Activated T-cell treated with anti-CD3 and anti-CD28 coated beads, Interleukin-2, amount 50 U/mL, for 72 hours (primary cell): ENCODE measurements around the gene TMEM156. TPM values are rescaled to one million over a fixed set of nuclear protein-coding genes. Genes with fewer than 3 reads are reported as not detected.
"Not testable (repeated sequence)": the region's sequence is repeated elsewhere in the genome, so short reads cannot be mapped to it uniquely, and the experiment has no call there.

Source experiments
- ATAC-seq, 2 donors: fragments of 150-1000 bp; cut with Tn5 transposase; replicated peaks in 1 of 2; 2 replicates each; pipeline ENCODE4 v1.10.0; 2021; ENCODE audit warnings: moderate library complexity in 2 of 2, mild to moderate bottlenecking in 1 of 2
- DNase-seq, 2 donors: peaks; one replicate each; pipeline ENCODE4 v3.0.0; 2021 to 2022; ENCODE audit warnings: mixed read lengths in 1 of 2
- H3K27ac Mint-ChIP-seq: one replicate; pipeline ENCODE4 v1.8.0; 2022; ENCODE audit warnings: mild to moderate bottlenecking, moderate library complexity, mixed read lengths
- H3K27me3 Mint-ChIP-seq: one replicate; pipeline ENCODE4 v1.8.0; 2022; ENCODE audit warnings: low read depth, mixed read lengths
- H3K36me3 Mint-ChIP-seq, 2 donors: one replicate each; pipeline ENCODE4 v1.8.0; 2022; ENCODE audit warnings: mixed read lengths in 2 of 2, mild to moderate bottlenecking in 1 of 2; ENCODE audit not compliant: insufficient read depth in 2 of 2
- H3K4me1 Mint-ChIP-seq: one replicate; pipeline ENCODE4 v1.8.0; 2022; ENCODE audit warnings: low read depth, mixed read lengths
- H3K4me3 Mint-ChIP-seq, 2 donors: one replicate each; pipeline ENCODE4 v1.8.0; 2022; ENCODE audit warnings: mild to moderate bottlenecking in 2 of 2, mixed read lengths in 2 of 2, moderate library complexity in 2 of 2
- H3K9me3 Mint-ChIP-seq, 2 donors: one replicate each; pipeline ENCODE4 v1.8.0; 2022; ENCODE audit warnings: mixed read lengths in 2 of 2
- total RNA-seq, 2 donors: library from RNA; stranded (reverse); gene quantifications; one replicate each; pipeline ENCODE4 v1.2.3, GENCODE V29; 2022

Gene TMEM156
- total RNA-seq, 2 donors from 2014 or later, result 37.2 to 56.8 TPM

GRCh38 chr4:39014028-39014427, 18.2 kb downstream of the TMEM156 start:
- Mint-ChIP-seq H3K27ac (no peak overlapping the region), H3K9me3 (peaks cover 9 to 10% of the 10 kb centered on the region in 2 donors), H3K36me3 (peaks cover 18 to 38% of the 10 kb centered on the region in 2 donors), H3K4me3 (no peak overlapping the region), H3K4me1 (peaks cover 27% of the 10 kb centered on the region), H3K27me3 (no peaks in the 10 kb centered on the region)
- ATAC-seq, result no peak
- no peak for DNase-seq

GRCh38 chr4:39004758-39005157, 27.5 kb downstream of the TMEM156 start:
- Mint-ChIP-seq H3K36me3 (peaks cover 13 to 29% of the 10 kb centered on the region in 2 donors), H3K4me1 (peaks cover 25% of the 10 kb centered on the region), H3K4me3 (no peak overlapping the region), H3K9me3 (peaks cover under 1 to 3% of the 10 kb centered on the region in 2 donors), H3K27me3 (no peaks in the 10 kb centered on the region), H3K27ac (peak overlapping the region; percentile 22)
- no peak for DNase-seq
- ATAC-seq, result no peak

GRCh38 chr4:39002058-39002457, 30.2 kb downstream of the TMEM156 start:
- Mint-ChIP-seq H3K4me1 (peaks cover 13% of the 10 kb centered on the region), H3K36me3 (peaks cover 19 to 37% of the 10 kb centered on the region in 2 donors)
- H3K4me3 Mint-ChIP-seq, DNase-seq, H3K27me3 Mint-ChIP-seq, ATAC-seq, H3K27ac Mint-ChIP-seq, H3K9me3 Mint-ChIP-seq: not testable (repeated sequence)

GRCh38 chr4:38995660-38996005, 36.6 kb downstream of the TMEM156 start:
- Mint-ChIP-seq H3K27me3 (no peaks in the 10 kb centered on the region), H3K4me1 (peaks cover 15% of the 10 kb centered on the region), H3K9me3 (peaks cover 4% of the 10 kb centered on the region in 2 donors), H3K36me3 (peaks cover 11 to 51% of the 10 kb centered on the region in 2 donors), H3K27ac (no peak overlapping the region), H3K4me3 (no peak overlapping the region)
- DNase-seq (no peak), ATAC-seq (no peak)

- Mint-ChIP-seq H3K27ac (no peak overlapping the region), H3K9me3 (no peaks in the 10 kb centered on the region), H3K4me3 (no peak overlapping the region), H3K4me1 (peaks cover 15% of the 10 kb centered on the region), H3K36me3 (peaks cover 5 to 42% of the 10 kb centered on the region in 2 donors), H3K27me3 (no peaks in the 10 kb centered on the region)
- DNase-seq, result no peak
- no peak for ATAC-seq
These were observed 38.1 kb downstream of the TMEM156 start for GRCh38 chr4:38994135-38994534.

GRCh38 chr4:38993683-38994082, 38.5 kb downstream of the TMEM156 start:
- Mint-ChIP-seq H3K9me3 (no peaks in the 10 kb centered on the region), H3K4me1 (peaks cover 18% of the 10 kb centered on the region), H3K36me3 (peaks cover 5 to 42% of the 10 kb centered on the region in 2 donors), H3K4me3 (no peak overlapping the region), H3K27ac (no peak overlapping the region), H3K27me3 (no peaks in the 10 kb centered on the region)
- ATAC-seq, result no peak
- no peak for DNase-seq

GRCh38 chr4:38990241-38990640, 42.0 kb downstream of the TMEM156 start:
- H3K27me3 Mint-ChIP-seq, result no peaks in the 10 kb centered on the region
- H3K4me3 Mint-ChIP-seq, result no peak overlapping the region
- H3K9me3 Mint-ChIP-seq, result no peaks in the 10 kb centered on the region
- H3K4me1 Mint-ChIP-seq, result peaks cover 42% of the 10 kb centered on the region
- ATAC-seq, result no peak
- no peak overlapping the region for H3K27ac Mint-ChIP-seq
- no peak for DNase-seq
- peaks cover 9 to 36% of the 10 kb centered on the region in 2 donors for H3K36me3 Mint-ChIP-seq

GRCh38 chr4:38989487-38989886, 42.7 kb downstream of the TMEM156 start:
- peak overlapping the region; percentile 68 for H3K27ac Mint-ChIP-seq
- peaks cover 49% of the 10 kb centered on the region for H3K4me1 Mint-ChIP-seq
- ATAC-seq (no peak), DNase-seq (no peak)
- no peaks in the 10 kb centered on the region for H3K9me3 Mint-ChIP-seq
- peaks cover 9 to 33% of the 10 kb centered on the region in 2 donors for H3K36me3 Mint-ChIP-seq
- H3K27me3 Mint-ChIP-seq, result no peaks in the 10 kb centered on the region
- H3K4me3 Mint-ChIP-seq, result no peak overlapping the region

GRCh38 chr4:38988353-38988752, 43.9 kb downstream of the TMEM156 start:
- ATAC-seq, H3K27me3 Mint-ChIP-seq, H3K9me3 Mint-ChIP-seq, DNase-seq: not testable (repeated sequence)
- H3K4me3 Mint-ChIP-seq, result peak overlapping the region in 1 of 2 donors; percentile 11
- peaks cover 14 to 31% of the 10 kb centered on the region in 2 donors for H3K36me3 Mint-ChIP-seq
- H3K4me1 Mint-ChIP-seq, result peaks cover 60% of the 10 kb centered on the region
- H3K27ac Mint-ChIP-seq, result peak overlapping the region; percentile 68

- Mint-ChIP-seq H3K36me3 (peaks cover 14 to 35% of the 10 kb centered on the region in 2 donors), H3K27me3 (no peaks in the 10 kb centered on the region), H3K9me3 (no peaks in the 10 kb centered on the region), H3K4me1 (peaks cover 69% of the 10 kb centered on the region), H3K4me3 (peak overlapping the region in 1 of 2 donors; percentile 35), H3K27ac (peak overlapping the region; percentile 59)
- ATAC-seq, result peak; percentile 64 to 65
- no peak for DNase-seq
These were observed 44.7 kb downstream of the TMEM156 start for GRCh38 chr4:38987491-38987890.

GRCh38 chr4:38985410-38986100, 46.7 kb downstream of the TMEM156 start:
- H3K4me3 Mint-ChIP-seq, result peak overlapping the region; percentile 68 to 96
- peaks cover 22 to 41% of the 10 kb centered on the region in 2 donors for H3K36me3 Mint-ChIP-seq
- H3K9me3 Mint-ChIP-seq, result no peaks in the 10 kb centered on the region

GRCh38 chr4:38983787-38984598, 48.2 kb downstream of the TMEM156 start:
- H3K27me3 Mint-ChIP-seq, result no peaks in the 10 kb centered on the region
- peak overlapping the region; percentile 43 to 78 for H3K4me3 Mint-ChIP-seq
- DNase-seq (peak in 1 of 2 donors; percentile 37), ATAC-seq (peak; percentile 49 to 59)
- H3K4me1 Mint-ChIP-seq, result peaks cover 93% of the 10 kb centered on the region
- peaks cover 25 to 49% of the 10 kb centered on the region in 2 donors for H3K36me3 Mint-ChIP-seq
- H3K9me3 Mint-ChIP-seq, result no peaks in the 10 kb centered on the region
- peak overlapping the region; percentile 100 for H3K27ac Mint-ChIP-seq

More at GRCh38 chr4:38985410-38986100, 46.7 kb downstream of the TMEM156 start:
- Mint-ChIP-seq H3K27me3 (no peaks in the 10 kb centered on the region), H3K27ac (peak overlapping the region; percentile 100), H3K4me1 (peaks cover 82% of the 10 kb centered on the region)
- ATAC-seq (no peak), DNase-seq (no peak)

GRCh38 chr4:38983291-38983690, 48.9 kb downstream of the TMEM156 start:
- peaks cover 86% of the 10 kb centered on the region for H3K4me1 Mint-ChIP-seq
- H3K9me3 Mint-ChIP-seq, result no peaks in the 10 kb centered on the region
- H3K4me3 Mint-ChIP-seq, result peak overlapping the region; percentile 43 to 78
- peaks cover 22 to 45% of the 10 kb centered on the region in 2 donors for H3K36me3 Mint-ChIP-seq
- H3K27me3 Mint-ChIP-seq, result no peaks in the 10 kb centered on the region
- H3K27ac Mint-ChIP-seq, result peak overlapping the region; percentile 100
- no peak for DNase-seq
- no peak for ATAC-seq
